H9 (cell line): ENCODE data around the gene RIMBP2. TPM values are rescaled to one million over a fixed set of nuclear protein-coding genes. Genes with fewer than 3 reads are reported as not detected.

Experiments used
- DNase-seq: peaks from one replicate; pipeline ENCODE4 v3.0.0-alpha.2; 2017
- H2AFZ ChIP-seq: one replicate; pipeline ENCODE4 v1.6.1; 2013; ENCODE audit warnings: mild to moderate bottlenecking, low read length, control low read depth, moderate library complexity
- H2AK5ac ChIP-seq: 2 replicates; pipeline ENCODE4 v1.6.1; 2013; ENCODE audit warnings: low read length, control low read depth, mixed read lengths; ENCODE audit not compliant: insufficient read length
- H2BK120ac ChIP-seq: one replicate; pipeline ENCODE4 v1.6.1; 2013; ENCODE audit warnings: low read depth, mild to moderate bottlenecking, low read length, control low read depth, inconsistent platforms; ENCODE audit not compliant: poor library complexity, severe bottlenecking
- H2BK12ac ChIP-seq: 2 replicates; pipeline ENCODE4 v1.6.1; 2013; ENCODE audit warnings: low read length, control low read depth, mixed read lengths, low read depth; ENCODE audit not compliant: insufficient read length
- H2BK15ac ChIP-seq: 2 replicates; pipeline ENCODE4 v1.6.1; 2013; ENCODE audit warnings: low read depth, low read length, control low read depth
- H2BK20ac ChIP-seq: one replicate; pipeline ENCODE4 v1.6.1; 2013; ENCODE audit warnings: low read depth, mild to moderate bottlenecking, low read length, control low read depth, inconsistent platforms; ENCODE audit not compliant: poor library complexity, severe bottlenecking
- H2BK5ac ChIP-seq: 2 replicates; pipeline ENCODE4 v1.6.1; 2013; ENCODE audit warnings: low read length, control low read depth, mixed read lengths; ENCODE audit not compliant: insufficient read length
- H3K14ac ChIP-seq: 2 replicates; pipeline ENCODE4 v1.6.1; 2013; ENCODE audit warnings: low read length, control low read depth; ENCODE audit not compliant: insufficient read depth
- H3K18ac ChIP-seq: 2 replicates; pipeline ENCODE4 v1.6.1; 2013; ENCODE audit warnings: low read depth, mild to moderate bottlenecking, mixed read lengths, low read length, control low read depth; ENCODE audit not compliant: insufficient read length
- H3K23ac ChIP-seq: 2 replicates; pipeline ENCODE4 v1.6.1; 2013; ENCODE audit warnings: low read length, control low read depth, mixed read lengths, low read depth; ENCODE audit not compliant: insufficient read length
- H3K23me2 ChIP-seq: 2 replicates; pipeline ENCODE4 v1.6.1; 2013; ENCODE audit warnings: low read depth, mild to moderate bottlenecking, mixed read lengths, low read length, control low read depth; ENCODE audit not compliant: insufficient read length, poor library complexity, severe bottlenecking
- H3K27ac ChIP-seq: 2 replicates; pipeline ENCODE4 v1.5.1; 2013; ENCODE audit warnings: low read length, control low read depth, mixed read lengths, low read depth; ENCODE audit not compliant: insufficient read length
- H3K27me3 ChIP-seq: 2 replicates; pipeline ENCODE4 v1.6.1; 2013; ENCODE audit warnings: low read length, control low read depth, inconsistent platforms; ENCODE audit not compliant: insufficient read depth
- H3K4ac ChIP-seq: 2 replicates; pipeline ENCODE4 v1.6.1; 2013; ENCODE audit warnings: low read depth, mild to moderate bottlenecking, control low read depth, inconsistent platforms, low read length, moderate library complexity
- H3K4me1 ChIP-seq: 2 replicates; pipeline ENCODE4 v1.6.1; 2013; ENCODE audit warnings: low read length, control low read depth, inconsistent platforms; ENCODE audit not compliant: insufficient read depth
- H3K4me2 ChIP-seq: 2 replicates; pipeline ENCODE4 v1.6.1; 2013; ENCODE audit warnings: low read length, control low read depth, mixed read lengths; ENCODE audit not compliant: insufficient read length, insufficient read depth
- H3K56ac ChIP-seq: 2 replicates; pipeline ENCODE4 v1.6.1; 2013; ENCODE audit warnings: low read depth, mild to moderate bottlenecking, mixed read lengths, low read length, control low read depth; ENCODE audit not compliant: insufficient read length
- H3K79me1 ChIP-seq: 2 replicates; pipeline ENCODE4 v1.6.1; 2013; ENCODE audit warnings: low read depth, mild to moderate bottlenecking, moderate library complexity, low read length, control low read depth, inconsistent platforms; ENCODE audit not compliant: insufficient read depth, poor library complexity, severe bottlenecking
- H3K79me2 ChIP-seq: 2 replicates; pipeline ENCODE4 v1.6.1; 2013; ENCODE audit warnings: low read length, control low read depth, inconsistent platforms; ENCODE audit not compliant: insufficient read depth
- H3K9ac ChIP-seq: 2 replicates; pipeline ENCODE4 v1.6.1; 2013; ENCODE audit warnings: low read length, control low read depth, mixed read lengths; ENCODE audit not compliant: insufficient read length; ENCODE audit errors: extremely low read depth
- H3K9me3 ChIP-seq: one replicate; pipeline ENCODE4 v1.6.1; 2013; ENCODE audit warnings: low read depth, low read length, inconsistent platforms; ENCODE audit not compliant: control insufficient read depth
- H3T11ph ChIP-seq: one replicate; pipeline ENCODE4 v1.6.1; 2013; ENCODE audit warnings: mild to moderate bottlenecking, low read length, control low read depth, inconsistent platforms
- H4K20me1 ChIP-seq: one replicate; pipeline ENCODE4 v1.6.1; 2013; ENCODE audit not compliant: control insufficient read depth, insufficient read length, insufficient read depth
- H4K5ac ChIP-seq: 2 replicates; pipeline ENCODE4 v1.6.1; 2013; ENCODE audit warnings: low read depth, mild to moderate bottlenecking, mixed read lengths, low read length, control low read depth; ENCODE audit not compliant: insufficient read length
- H4K8ac ChIP-seq: replicated peaks from 2 replicates; pipeline ENCODE4 v1.6.1; 2013; ENCODE audit warnings: low read length, control low read depth, mixed read lengths, low read depth; ENCODE audit not compliant: insufficient read length
- H4K91ac ChIP-seq: 2 replicates; pipeline ENCODE4 v1.6.1; 2013; ENCODE audit warnings: low read depth, mild to moderate bottlenecking, moderate library complexity, mixed read lengths, low read length, control low read depth; ENCODE audit not compliant: insufficient read length
- H3K27ac Mint-ChIP-seq, 3 experiments: 2 replicates in 2 of 3; 3 replicates in 1 of 3; pipeline ENCODE4 v1.8.0; 2020 to 2021; ENCODE audit warnings: mixed read lengths in 3 of 3, mild to moderate bottlenecking in 1 of 3, moderate library complexity in 1 of 3
- H3K27me3 Mint-ChIP-seq: 2 replicates; pipeline ENCODE4 v1.8.0; 2021; ENCODE audit warnings: low read depth, mild to moderate bottlenecking, moderate library complexity, mixed read lengths
- H3K36me3 Mint-ChIP-seq, 3 experiments: 2 replicates in 2 of 3; 3 replicates in 1 of 3; pipeline ENCODE4 v1.8.0; 2020 to 2021; ENCODE audit warnings: low read depth in 3 of 3, mixed read lengths in 3 of 3; ENCODE audit not compliant: insufficient read depth in 1 of 3
- H3K4me1 Mint-ChIP-seq, 2 experiments: 2 replicates each; pipeline ENCODE4 v1.8.0; 2020; ENCODE audit warnings: mixed read lengths in 2 of 2
- H3K4me3 Mint-ChIP-seq, 2 experiments: 2 replicates in 1 of 2; 3 replicates in 1 of 2; pipeline ENCODE4 v1.8.0; 2020 to 2021; ENCODE audit warnings: mild to moderate bottlenecking in 2 of 2, mixed read lengths in 2 of 2, moderate library complexity in 1 of 2
- H3K9me3 Mint-ChIP-seq, 2 experiments: 2 replicates in 1 of 2; 3 replicates in 1 of 2; pipeline ENCODE4 v1.8.0; 2020; ENCODE audit warnings: mild to moderate bottlenecking in 2 of 2, mixed read lengths in 2 of 2, moderate library complexity in 1 of 2
- WGBS: extraction: QIAGEN DNeasy Blood & Tissue Kit; methylation state at CpG from one replicate; pipeline ENCODE4 v1.1.7; 2013; ENCODE audit warnings: missing lambda C conversion rate, low lambda C conversion rate, mixed read lengths; ENCODE audit not compliant: insufficient read length; ENCODE audit errors: extremely low coverage; 5-methylcytosine and 5-hydroxymethylcytosine counted together
- total RNA-seq: library from RNA; stranded (reverse); gene quantifications from 2 replicates; pipeline ENCODE4 v1.2.1, GENCODE V29; 2021
- TF ChIP-seq, protein P1 (sequence below): fragments of 200-600 bp; sonication (generic); conservative IDR thresholded peaks from 3 replicates; pipeline ENCODE4 v1.8.0; 2021; ENCODE audit warnings: antibody characterized with exemption, mild to moderate bottlenecking

Gene RIMBP2
- total RNA-seq, 1 experiment from 2014 or later, result 0.70 TPM

DNA sequence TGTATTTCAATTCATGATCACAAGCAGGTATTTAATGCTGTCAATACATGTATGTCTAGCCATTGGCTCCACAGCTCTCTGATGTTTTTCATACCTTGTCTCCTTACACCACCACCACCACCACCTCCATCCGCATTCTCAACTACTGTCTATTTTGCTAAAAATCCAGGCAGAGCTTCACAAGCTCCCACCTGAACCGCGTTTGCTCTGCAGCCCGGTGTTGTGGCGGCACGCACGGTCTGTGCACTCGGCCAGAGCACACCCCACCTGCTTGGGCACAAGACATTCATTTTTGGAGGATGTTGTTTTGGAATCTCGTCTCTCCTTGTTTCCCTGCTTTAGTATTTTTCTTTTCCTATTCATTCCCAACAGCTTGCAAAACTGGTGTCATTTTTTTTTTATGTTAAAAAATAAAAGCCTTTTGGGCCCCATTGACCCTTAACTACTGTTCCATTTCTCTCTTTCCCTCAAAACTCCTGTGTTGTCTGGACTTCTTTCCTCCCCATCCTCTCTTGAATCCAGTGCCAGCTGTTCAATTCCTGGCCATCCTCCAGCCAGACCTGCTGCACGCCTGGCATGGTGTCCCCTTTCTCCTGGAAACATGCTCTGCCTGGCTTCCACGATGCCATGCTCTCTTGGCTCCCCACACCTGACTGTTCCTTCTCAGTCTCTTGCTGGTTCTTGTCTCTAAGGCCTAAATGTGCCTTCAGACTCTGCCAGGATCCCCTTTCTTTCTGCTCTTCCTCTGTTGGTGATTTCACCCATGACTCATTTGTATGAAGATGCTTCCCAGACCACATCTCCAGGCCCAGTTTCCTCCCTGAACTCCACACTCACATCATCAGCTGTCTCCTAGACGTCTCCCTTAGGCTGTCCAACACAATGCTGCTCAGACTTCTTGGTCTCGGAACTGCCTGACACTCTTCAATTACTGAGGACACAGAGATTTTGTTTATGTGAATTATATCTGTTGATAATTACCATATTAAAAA, 340.5 kb downstream of the RIMBP2 start:
- Histone ChIP-seq H3K18ac (no peak overlapping the region), H3K79me1 (no peaks in the 10 kb centered on the region), H3T11ph (no peak overlapping the region), H3K27ac (no peak overlapping the region), H4K91ac (no peak overlapping the region), H4K8ac (no peak overlapping the region), H3K4me1 (no peaks in the 10 kb centered on the region; the same call in 1 of the 2 replicates), H3K23me2 (no peaks in the 10 kb centered on the region), H2BK12ac (no peak overlapping the region), H2BK15ac (no peak overlapping the region), H2BK5ac (no peak overlapping the region), H3K14ac (no peak overlapping the region), H2AK5ac (no peak overlapping the region), H3K9me3 (no peaks in the 10 kb centered on the region), H3K4ac (no peak overlapping the region), H3K56ac (no peak overlapping the region), H3K9ac (no peak overlapping the region), H4K5ac (no peak overlapping the region), H4K20me1 (no peaks in the 10 kb centered on the region), H3K4me2 (no peak overlapping the region), H2AFZ (no peak overlapping the region), H2BK120ac (no peak overlapping the region), H3K79me2 (no peaks in the 10 kb centered on the region), H3K23ac (no peak overlapping the region), H3K27me3 (no peaks in the 10 kb centered on the region; the same call in 1 of the 2 replicates), H2BK20ac (no peak overlapping the region)
- Mint-ChIP-seq H3K9me3 (no peaks in the 10 kb centered on the region), H3K27ac (no peak overlapping the region), H3K4me3 (no peak overlapping the region), H3K4me1 (peaks cover 4 to 7% of the 10 kb centered on the region in 2 experiments; a peak in 3 of 4 replicates), H3K36me3 (no peaks in the 10 kb centered on the region), H3K27me3 (peaks cover 48% of the 10 kb centered on the region)
- WGBS, result no CpG with 5 or more reads among the region's 13 CpGs
- TF ChIP-seq, protein P1, sequence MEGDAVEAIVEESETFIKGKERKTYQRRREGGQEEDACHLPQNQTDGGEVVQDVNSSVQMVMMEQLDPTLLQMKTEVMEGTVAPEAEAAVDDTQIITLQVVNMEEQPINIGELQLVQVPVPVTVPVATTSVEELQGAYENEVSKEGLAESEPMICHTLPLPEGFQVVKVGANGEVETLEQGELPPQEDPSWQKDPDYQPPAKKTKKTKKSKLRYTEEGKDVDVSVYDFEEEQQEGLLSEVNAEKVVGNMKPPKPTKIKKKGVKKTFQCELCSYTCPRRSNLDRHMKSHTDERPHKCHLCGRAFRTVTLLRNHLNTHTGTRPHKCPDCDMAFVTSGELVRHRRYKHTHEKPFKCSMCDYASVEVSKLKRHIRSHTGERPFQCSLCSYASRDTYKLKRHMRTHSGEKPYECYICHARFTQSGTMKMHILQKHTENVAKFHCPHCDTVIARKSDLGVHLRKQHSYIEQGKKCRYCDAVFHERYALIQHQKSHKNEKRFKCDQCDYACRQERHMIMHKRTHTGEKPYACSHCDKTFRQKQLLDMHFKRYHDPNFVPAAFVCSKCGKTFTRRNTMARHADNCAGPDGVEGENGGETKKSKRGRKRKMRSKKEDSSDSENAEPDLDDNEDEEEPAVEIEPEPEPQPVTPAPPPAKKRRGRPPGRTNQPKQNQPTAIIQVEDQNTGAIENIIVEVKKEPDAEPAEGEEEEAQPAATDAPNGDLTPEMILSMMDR, result no peak
- DNase-seq, result no peak
